ENCODE results near the gene XPO6. TPM values are rescaled to one million over a fixed set of nuclear protein-coding genes. Genes with fewer than 3 reads are reported as not detected.

The XPO6 gene
- total RNA-seq, 2 experiments from 2014 or later: 130 to 167 TPM

GRCh38 chr16:28207399-28207798 is 4.4 kb downstream of the XPO6 start:
- Histone ChIP-seq H3K79me2 (ENCODE audit: insufficient read depth, low read depth, low read length) (peaks cover 89% of the 10 kb centered on the region), H3K4me3 (ENCODE audit: low read depth, low read length, poor library complexity, severe bottlenecking) (no peak overlapping the region), H3K9me2 (ENCODE audit: insufficient read depth, low read length) (no peaks in the 10 kb centered on the region), H2AFZ (ENCODE audit: low read length) (no peak overlapping the region), H3K4me2 (ENCODE audit: low read length) (no peak overlapping the region), H3K9me3 (ENCODE audit: low read length) (no peaks in the 10 kb centered on the region), H3K4me1 (ENCODE audit: insufficient read depth, low read length, poor library complexity, severe bottlenecking) (peaks cover 26% of the 10 kb centered on the region), H3K36me3 (ENCODE audit: insufficient read depth, low read length) (peaks cover 81% of the 10 kb centered on the region), H3K27ac (ENCODE audit: low read depth, low read length, poor library complexity, severe bottlenecking) (no peak overlapping the region), H4K20me1 (ENCODE audit: insufficient read depth, low read length) (peaks cover 18% of the 10 kb centered on the region)
- TF ChIP-seq, protein P1, sequence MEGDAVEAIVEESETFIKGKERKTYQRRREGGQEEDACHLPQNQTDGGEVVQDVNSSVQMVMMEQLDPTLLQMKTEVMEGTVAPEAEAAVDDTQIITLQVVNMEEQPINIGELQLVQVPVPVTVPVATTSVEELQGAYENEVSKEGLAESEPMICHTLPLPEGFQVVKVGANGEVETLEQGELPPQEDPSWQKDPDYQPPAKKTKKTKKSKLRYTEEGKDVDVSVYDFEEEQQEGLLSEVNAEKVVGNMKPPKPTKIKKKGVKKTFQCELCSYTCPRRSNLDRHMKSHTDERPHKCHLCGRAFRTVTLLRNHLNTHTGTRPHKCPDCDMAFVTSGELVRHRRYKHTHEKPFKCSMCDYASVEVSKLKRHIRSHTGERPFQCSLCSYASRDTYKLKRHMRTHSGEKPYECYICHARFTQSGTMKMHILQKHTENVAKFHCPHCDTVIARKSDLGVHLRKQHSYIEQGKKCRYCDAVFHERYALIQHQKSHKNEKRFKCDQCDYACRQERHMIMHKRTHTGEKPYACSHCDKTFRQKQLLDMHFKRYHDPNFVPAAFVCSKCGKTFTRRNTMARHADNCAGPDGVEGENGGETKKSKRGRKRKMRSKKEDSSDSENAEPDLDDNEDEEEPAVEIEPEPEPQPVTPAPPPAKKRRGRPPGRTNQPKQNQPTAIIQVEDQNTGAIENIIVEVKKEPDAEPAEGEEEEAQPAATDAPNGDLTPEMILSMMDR (conservative IDR thresholded peaks at IDR 0.05; ENCODE audit: low read length): no peak
- no peak for TF ChIP-seq EZH2phosphoT487 (IDR thresholded peaks at IDR 0.05; ENCODE audit: borderline replicate concordance, low read depth, low read length)
- intact Hi-C loops (cut with micrococcal nuclease; ENCODE audit: unreplicated experiment): loop anchor here (5.0 kb wide), 1 partner anchor 65 kb away; no protein-coding TSS in a partner anchor
- ChIA-PET POLR2A (no interaction called here), CTCF (ENCODE audit: unreplicated experiment) (no interaction called here)
- no TSS peak for BruUV-seq (replicated peaks)
- DNase-seq (ENCODE audit: low spot score): no peak

DNA sequence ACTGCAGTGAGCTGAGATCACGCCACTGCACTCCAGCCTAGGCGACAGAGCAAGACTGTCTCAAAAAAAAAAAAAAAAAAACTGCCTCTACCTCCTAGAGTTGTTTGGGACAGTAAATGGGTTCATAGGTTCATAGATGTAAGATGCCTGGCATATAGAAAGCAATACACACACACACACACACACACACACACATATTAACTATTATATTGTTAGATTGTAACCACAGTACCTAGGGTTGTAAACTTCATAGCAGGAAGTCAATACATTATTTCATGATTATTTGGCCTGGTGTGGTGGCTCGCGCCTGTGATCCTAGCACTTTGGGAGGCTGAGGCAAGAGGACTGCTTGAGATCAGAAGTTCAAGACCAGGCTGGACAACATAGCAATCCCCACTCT is 5.8 kb downstream of the XPO6 start:
- Histone ChIP-seq H3K4me1 (ENCODE audit: insufficient read depth, low read length, poor library complexity, severe bottlenecking) (peaks cover 36% of the 10 kb centered on the region), H3K36me3 (ENCODE audit: insufficient read depth, low read length) (peaks cover 94% of the 10 kb centered on the region), H3K9me3 (ENCODE audit: low read length) (no peaks in the 10 kb centered on the region), H3K4me2 (ENCODE audit: low read length) (no peak overlapping the region), H4K20me1 (ENCODE audit: insufficient read depth, low read length) (peaks cover 18% of the 10 kb centered on the region), H3K4me3 (ENCODE audit: low read depth, low read length, poor library complexity, severe bottlenecking) (no peak overlapping the region), H3K9me2 (ENCODE audit: insufficient read depth, low read length) (no peaks in the 10 kb centered on the region), H3K27ac (ENCODE audit: low read depth, low read length, poor library complexity, severe bottlenecking) (no peak overlapping the region), H2AFZ (ENCODE audit: low read length) (no peak overlapping the region), H3K79me2 (ENCODE audit: insufficient read depth, low read depth, low read length) (peaks cover 97% of the 10 kb centered on the region)
- no peak for DNase-seq (ENCODE audit: low spot score)
- no TSS peak for BruUV-seq (replicated peaks)
- POLR2A ChIA-PET: no interaction called here
- TF ChIP-seq, protein P1 (conservative IDR thresholded peaks at IDR 0.05; ENCODE audit: low read length): no peak
- TF ChIP-seq EZH2phosphoT487 (IDR thresholded peaks at IDR 0.05; ENCODE audit: borderline replicate concordance, low read depth, low read length): no peak
- CTCF ChIA-PET (ENCODE audit: unreplicated experiment): no interaction called here
- intact Hi-C loops (cut with micrococcal nuclease; ENCODE audit: unreplicated experiment): loop anchor here (5.0 kb wide), 1 partner anchor 64 kb away; no protein-coding TSS in a partner anchor

- H3K27ac ChIP-seq (ENCODE audit: low read depth, low read length, poor library complexity, severe bottlenecking): no peak overlapping the region
- POLR2A ChIA-PET: no interaction called here
- H3K79me2 ChIP-seq (ENCODE audit: insufficient read depth, low read depth, low read length): peaks cover 97% of the 10 kb centered on the region
- H3K4me2 ChIP-seq (ENCODE audit: low read length): no peak overlapping the region
- no peak overlapping the region for H2AFZ ChIP-seq (ENCODE audit: low read length)
- peaks cover 98% of the 10 kb centered on the region for H3K36me3 ChIP-seq (ENCODE audit: insufficient read depth, low read length)
- CTCF ChIA-PET (ENCODE audit: unreplicated experiment): no interaction called here
- BruUV-seq (replicated peaks): no TSS peak
- no peak overlapping the region for H3K4me3 ChIP-seq (ENCODE audit: low read depth, low read length, poor library complexity, severe bottlenecking)
- peaks cover 36% of the 10 kb centered on the region for H3K4me1 ChIP-seq (ENCODE audit: insufficient read depth, low read length, poor library complexity, severe bottlenecking)
- no peaks in the 10 kb centered on the region for H3K9me2 ChIP-seq (ENCODE audit: insufficient read depth, low read length)
- intact Hi-C loops (cut with micrococcal nuclease; ENCODE audit: unreplicated experiment): loop anchor here (5.0 kb wide), 1 partner anchor 63 kb away; no protein-coding TSS in a partner anchor
- no peaks in the 10 kb centered on the region for H3K9me3 ChIP-seq (ENCODE audit: low read length)
- H4K20me1 ChIP-seq (ENCODE audit: insufficient read depth, low read length): peaks cover 14% of the 10 kb centered on the region
- no peak for DNase-seq (ENCODE audit: low spot score)
- TF ChIP-seq, protein P1 (conservative IDR thresholded peaks at IDR 0.05; ENCODE audit: low read length): no peak
- no peak for TF ChIP-seq EZH2phosphoT487 (IDR thresholded peaks at IDR 0.05; ENCODE audit: borderline replicate concordance, low read depth, low read length)
Observed at GRCh38 chr16:28205117-28205899, 6.5 kb downstream of the XPO6 start.
